MM.1S (cell line): ENCODE measurements around the gene CCDC91.

Experiments used
- DNase-seq: peaks from one replicate; pipeline ENCODE4 v3.0.0-alpha.2; 2015
- H2AFZ ChIP-seq: fragments of 300-600 bp; sonication (generic); 2 replicates; pipeline ENCODE4 v1.6.0; 2016; ENCODE audit warnings: antibody characterized with exemption, low read length
- H3F3A ChIP-seq: fragments of 300-600 bp; sonication (generic); 2 replicates; pipeline ENCODE4 v1.6.1; 2016; ENCODE audit warnings: mild to moderate bottlenecking, antibody characterized with exemption, low read length, moderate library complexity, mixed read lengths; ENCODE audit not compliant: insufficient read depth
- H3K27ac ChIP-seq: fragments of 300-600 bp; sonication (generic); 2 replicates; pipeline ENCODE4 v1.5.1; 2016; ENCODE audit warnings: mild to moderate bottlenecking, low read length
- H3K27me3 ChIP-seq: fragments of 300-600 bp; sonication (generic); replicated peaks from 2 replicates; pipeline ENCODE4 v1.6.0; 2016; ENCODE audit warnings: low read length; ENCODE audit not compliant: insufficient read depth
- H3K36me3 ChIP-seq: fragments of 300-600 bp; sonication (generic); replicated peaks from 2 replicates; pipeline ENCODE4 v1.6.1; 2016; ENCODE audit warnings: mild to moderate bottlenecking, low read length, mixed read lengths; ENCODE audit not compliant: insufficient read depth
- H3K4me1 ChIP-seq: fragments of 300-600 bp; sonication (generic); 2 replicates; pipeline ENCODE4 v1.6.1; 2016; ENCODE audit warnings: low read length, mixed read lengths
- H3K4me2 ChIP-seq: fragments of 300-600 bp; sonication (generic); 2 replicates; pipeline ENCODE4 v1.6.0; 2016; ENCODE audit warnings: low read depth, low read length
- H3K4me3 ChIP-seq: fragments of 300-600 bp; sonication (generic); 2 replicates; pipeline ENCODE4 v1.5.1; 2016; ENCODE audit warnings: low read length, mixed read lengths
- H3K79me2 ChIP-seq: fragments of 300-600 bp; sonication (generic); 2 replicates; pipeline ENCODE4 v1.6.1; 2016; ENCODE audit warnings: mixed run types, low read length, mixed read lengths
- H3K9ac ChIP-seq: fragments of 300-600 bp; sonication (generic); 2 replicates; pipeline ENCODE4 v1.6.1; 2016; ENCODE audit warnings: low read length, mixed read lengths
- H3K9me2 ChIP-seq: fragments of 300-600 bp; sonication (generic); replicated peaks from 2 replicates; pipeline ENCODE4 v1.6.1; 2016; ENCODE audit warnings: mild to moderate bottlenecking, low read length, mixed read lengths; ENCODE audit not compliant: insufficient read depth
- H3K9me3 ChIP-seq: fragments of 300-600 bp; sonication (generic); replicated peaks from 2 replicates; pipeline ENCODE4 v1.6.1; 2016; ENCODE audit warnings: mild to moderate bottlenecking, low read length, mixed read lengths; ENCODE audit not compliant: insufficient read depth
- H4K20me1 ChIP-seq: fragments of 300-600 bp; sonication (generic); 2 replicates; pipeline ENCODE4 v1.6.1; 2016; ENCODE audit warnings: mild to moderate bottlenecking, low read length, moderate library complexity, mixed read lengths; ENCODE audit not compliant: insufficient read depth
- CTCF ChIP-seq: fragments of 300-600 bp; sonication (generic); IDR thresholded peaks from 2 replicates; pipeline ENCODE4 v1.5.1; 2016; ENCODE audit warnings: antibody characterized with exemption, low read length, mixed read lengths
- EZH2 ChIP-seq: fragments of 300-600 bp; sonication (generic); optimal IDR thresholded peaks from 2 replicates; pipeline ENCODE3; 2017; ENCODE audit warnings: low read depth, mild to moderate bottlenecking, antibody characterized with exemption, low read length, mixed read lengths
- EZH2phosphoT487 ChIP-seq: fragments of 300-600 bp; sonication (generic); IDR thresholded peaks from 2 replicates; pipeline ENCODE4 v1.6.1; 2018; ENCODE audit warnings: antibody characterized with exemption, low read length

CCDC91 gene

DNA sequence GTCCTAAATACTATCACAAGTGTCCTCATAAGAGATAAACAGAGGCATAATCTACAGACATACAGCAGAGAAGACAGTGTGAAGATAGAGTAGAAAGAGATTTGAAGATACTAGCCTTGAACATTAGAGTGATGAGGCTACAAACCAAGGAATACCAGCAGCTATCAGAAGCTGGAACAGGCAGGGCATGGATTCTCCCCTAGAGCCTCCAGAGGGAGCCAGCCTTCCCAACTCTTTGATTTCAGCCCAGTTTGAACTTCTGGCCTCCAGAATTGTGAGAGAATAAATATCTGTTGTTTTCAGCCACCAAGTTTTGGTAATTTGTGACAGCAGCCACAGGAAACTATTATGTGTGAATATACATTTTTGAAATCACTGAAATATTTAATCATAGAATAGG, 47.2 kb downstream of the CCDC91 start:
- no peak for DNase-seq
- Histone ChIP-seq H3K27me3 (no peaks in the 10 kb centered on the region), H3K9me3 (no peaks in the 10 kb centered on the region), H4K20me1 (no peaks in the 10 kb centered on the region), H3K79me2 (no peaks in the 10 kb centered on the region), H3K4me1 (no peaks in the 10 kb centered on the region), H3F3A (no peaks in the 10 kb centered on the region), H2AFZ (no peak overlapping the region), H3K36me3 (no peaks in the 10 kb centered on the region), H3K4me3 (no peak overlapping the region), H3K9ac (no peak overlapping the region), H3K27ac (no peak overlapping the region), H3K9me2 (no peaks in the 10 kb centered on the region), H3K4me2 (no peak overlapping the region)
- TF ChIP-seq CTCF (no peak), EZH2phosphoT487 (no peak), EZH2 (no peak)

DNA sequence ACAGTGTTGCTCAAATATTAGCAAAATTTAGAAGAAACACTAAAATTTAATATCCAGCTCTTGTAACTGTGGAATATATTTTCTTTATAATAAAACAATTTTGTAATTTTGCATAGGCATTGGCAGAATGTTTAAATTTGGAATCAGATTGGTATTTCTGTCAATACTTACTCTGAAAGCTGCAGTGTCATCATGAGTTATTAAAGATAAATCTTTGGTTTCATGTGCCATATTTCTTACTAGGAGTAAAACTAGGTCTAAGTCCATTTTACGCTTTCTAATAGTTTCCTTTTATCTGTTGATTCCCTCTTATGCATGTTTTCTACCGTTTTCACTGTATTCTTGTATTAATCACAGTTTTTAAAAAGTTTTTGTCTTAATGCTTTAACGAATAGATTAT, 49.7 kb downstream of the CCDC91 start:
- Histone ChIP-seq H2AFZ (no peak overlapping the region), H3K9ac (no peak overlapping the region), H3K4me2 (no peak overlapping the region), H3K79me2 (no peaks in the 10 kb centered on the region), H3K27ac (no peak overlapping the region), H3K36me3 (no peaks in the 10 kb centered on the region), H4K20me1 (no peaks in the 10 kb centered on the region), H3F3A (no peaks in the 10 kb centered on the region), H3K9me3 (no peaks in the 10 kb centered on the region), H3K9me2 (no peaks in the 10 kb centered on the region), H3K4me3 (no peak overlapping the region), H3K27me3 (no peaks in the 10 kb centered on the region), H3K4me1 (no peaks in the 10 kb centered on the region)
- no peak for DNase-seq
- TF ChIP-seq EZH2 (no peak), EZH2phosphoT487 (no peak), CTCF (no peak)

DNA sequence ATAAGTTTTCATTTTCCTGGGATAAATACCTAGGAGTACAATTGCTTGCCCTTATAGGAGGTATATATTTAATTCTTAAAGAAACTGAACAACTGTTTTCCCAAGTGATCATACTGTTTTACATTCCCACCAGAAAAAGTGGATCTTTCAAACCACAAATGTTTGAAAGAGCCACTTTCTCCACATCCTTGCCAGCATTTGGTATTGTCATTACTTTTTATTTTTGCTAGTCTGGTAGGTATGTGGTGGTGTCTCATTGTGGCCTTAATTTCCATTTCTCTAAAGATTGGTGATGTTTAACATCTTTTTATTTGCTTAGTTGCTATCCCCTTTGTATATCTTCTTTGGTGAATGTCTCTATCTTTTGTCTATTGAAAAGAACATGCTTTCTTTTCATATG, 50.6 kb downstream of the CCDC91 start:
- H3K79me2 ChIP-seq = no peaks in the 10 kb centered on the region
- H3K4me2 ChIP-seq = no peak overlapping the region
- no peaks in the 10 kb centered on the region for H3K27me3 ChIP-seq
- H3K27ac ChIP-seq = no peak overlapping the region
- H3K9me3 ChIP-seq = no peaks in the 10 kb centered on the region
- no peaks in the 10 kb centered on the region for H4K20me1 ChIP-seq
- H3K9me2 ChIP-seq = no peaks in the 10 kb centered on the region
- no peak overlapping the region for H3K9ac ChIP-seq
- no peaks in the 10 kb centered on the region for H3K4me1 ChIP-seq
- no peak overlapping the region for H3K4me3 ChIP-seq
- DNase-seq = no peak
- no peaks in the 10 kb centered on the region for H3F3A ChIP-seq
- H3K36me3 ChIP-seq = no peaks in the 10 kb centered on the region
- no peak overlapping the region for H2AFZ ChIP-seq
- TF ChIP-seq CTCF (no peak), EZH2phosphoT487 (no peak)

- no peak for DNase-seq
- H3K27me3 ChIP-seq = no peaks in the 10 kb centered on the region
- H4K20me1 ChIP-seq = no peaks in the 10 kb centered on the region
- H3K4me2 ChIP-seq = no peak overlapping the region
- H3K27ac ChIP-seq = no peak overlapping the region
- no peak overlapping the region for H3K9ac ChIP-seq
- no peaks in the 10 kb centered on the region for H3K9me2 ChIP-seq
- no peaks in the 10 kb centered on the region for H3K36me3 ChIP-seq
- no peaks in the 10 kb centered on the region for H3K9me3 ChIP-seq
- TF ChIP-seq CTCF = no peak
- no peak for TF ChIP-seq EZH2
- TF ChIP-seq EZH2phosphoT487 = no peak
- H2AFZ ChIP-seq = no peak overlapping the region
- H3K4me1 ChIP-seq = no peaks in the 10 kb centered on the region
- no peaks in the 10 kb centered on the region for H3F3A ChIP-seq
- no peak overlapping the region for H3K4me3 ChIP-seq
- no peaks in the 10 kb centered on the region for H3K79me2 ChIP-seq
Measured at GRCh38 chr12:28242129-28242495, 51.9 kb downstream of the CCDC91 start.
